Measurements from ENCODE around the gene SENP2. TPM values are rescaled to one million over a fixed set of nuclear protein-coding genes. Genes with fewer than 3 reads are reported as not detected.

The SENP2 gene
- total RNA-seq, 4 donors from 2014 or later: 8.5 to 54.4 (median 49.8) TPM

- H3K27ac ChIP-seq: no peak overlapping the region
- no peak overlapping the region for H3K4me3 ChIP-seq
- H3K4me1 ChIP-seq: peaks cover 6 to 19% of the 10 kb centered on the region in 2 donors
- intact Hi-C loops (cut with DNase I; ENCODE audit: low total_unique reads): no loop called here
- no peak for DNase-seq
- no peaks in the 10 kb centered on the region for H3K36me3 ChIP-seq
- no peaks in the 10 kb centered on the region for H3K9me3 ChIP-seq
- TF ChIP-seq POLR2A (IDR thresholded peaks at IDR 0.05) (no peak), CTCF (IDR thresholded peaks at IDR 0.05) (no peak)
- no peaks in the 10 kb centered on the region for H3K27me3 ChIP-seq
Measured at GRCh38 chr3:185661772-185662171, 75.7 kb downstream of the SENP2 start.

GRCh38 chr3:185663929-185664328 is 77.8 kb downstream of the SENP2 start:
- Histone ChIP-seq H3K36me3 (no peaks in the 10 kb centered on the region), H3K9me3 (no peaks in the 10 kb centered on the region), H3K4me3 (no peak overlapping the region), H3K4me1 (peaks cover under 1 to 3% of the 10 kb centered on the region in 2 donors), H3K27ac (no peak overlapping the region), H3K27me3 (no peaks in the 10 kb centered on the region)
- DNase-seq: no peak
- intact Hi-C loops (cut with DNase I; ENCODE audit: low total_unique reads): no loop called here
- TF ChIP-seq POLR2A (IDR thresholded peaks at IDR 0.05) (no peak), CTCF (IDR thresholded peaks at IDR 0.05) (no peak)

- H3K4me1 ChIP-seq: no peaks in the 10 kb centered on the region
- DNase-seq: no peak
- H3K4me3 ChIP-seq: no peak overlapping the region
- H3K36me3 ChIP-seq: no peaks in the 10 kb centered on the region
- intact Hi-C loops (cut with DNase I; ENCODE audit: low total_unique reads): no loop called here
- H3K27ac ChIP-seq: no peak overlapping the region
- H3K9me3 ChIP-seq: no peaks in the 10 kb centered on the region
- H3K27me3 ChIP-seq: no peaks in the 10 kb centered on the region
- no peak for TF ChIP-seq CTCF (IDR thresholded peaks at IDR 0.05)
- no peak for TF ChIP-seq POLR2A (IDR thresholded peaks at IDR 0.05)
Measured at GRCh38 chr3:185667574-185667973, 81.5 kb downstream of the SENP2 start.

- H3K27me3 ChIP-seq: no peaks in the 10 kb centered on the region
- no peak for DNase-seq
- intact Hi-C loops (cut with DNase I; ENCODE audit: low total_unique reads): no loop called here
- H3K4me1 ChIP-seq: no peaks in the 10 kb centered on the region
- no peak overlapping the region for H3K27ac ChIP-seq
- no peak overlapping the region for H3K4me3 ChIP-seq
- peaks cover 0 to 5% of the 10 kb centered on the region in 2 donors for H3K9me3 ChIP-seq
- no peaks in the 10 kb centered on the region for H3K36me3 ChIP-seq
- TF ChIP-seq CTCF (IDR thresholded peaks at IDR 0.05): peak; percentile 17 to 46 (median 32)
- TF ChIP-seq POLR2A (IDR thresholded peaks at IDR 0.05): no peak
Measured at GRCh38 chr3:185677146-185677829, 91.2 kb downstream of the SENP2 start.

GRCh38 chr3:185678027-185678426 is 91.9 kb downstream of the SENP2 start:
- intact Hi-C loops (cut with DNase I; ENCODE audit: low total_unique reads): no loop called here
- no peak overlapping the region for H3K4me3 ChIP-seq
- no peaks in the 10 kb centered on the region for H3K4me1 ChIP-seq
- peaks cover 0 to 5% of the 10 kb centered on the region in 2 donors for H3K9me3 ChIP-seq
- H3K27me3 ChIP-seq: no peaks in the 10 kb centered on the region
- H3K27ac ChIP-seq: no peak overlapping the region
- H3K36me3 ChIP-seq: no peaks in the 10 kb centered on the region
- no peak for DNase-seq
- TF ChIP-seq CTCF (IDR thresholded peaks at IDR 0.05) (no peak), POLR2A (IDR thresholded peaks at IDR 0.05) (no peak)

All from uterus (tissue), 4 donors.